ENCODE measurements around the gene UCN2. TPM values are rescaled to one million over a fixed set of nuclear protein-coding genes. Genes with fewer than 3 reads are reported as not detected.

Gene UCN2
- total RNA-seq, 1 experiment from 2014 or later: not detected

DNA sequence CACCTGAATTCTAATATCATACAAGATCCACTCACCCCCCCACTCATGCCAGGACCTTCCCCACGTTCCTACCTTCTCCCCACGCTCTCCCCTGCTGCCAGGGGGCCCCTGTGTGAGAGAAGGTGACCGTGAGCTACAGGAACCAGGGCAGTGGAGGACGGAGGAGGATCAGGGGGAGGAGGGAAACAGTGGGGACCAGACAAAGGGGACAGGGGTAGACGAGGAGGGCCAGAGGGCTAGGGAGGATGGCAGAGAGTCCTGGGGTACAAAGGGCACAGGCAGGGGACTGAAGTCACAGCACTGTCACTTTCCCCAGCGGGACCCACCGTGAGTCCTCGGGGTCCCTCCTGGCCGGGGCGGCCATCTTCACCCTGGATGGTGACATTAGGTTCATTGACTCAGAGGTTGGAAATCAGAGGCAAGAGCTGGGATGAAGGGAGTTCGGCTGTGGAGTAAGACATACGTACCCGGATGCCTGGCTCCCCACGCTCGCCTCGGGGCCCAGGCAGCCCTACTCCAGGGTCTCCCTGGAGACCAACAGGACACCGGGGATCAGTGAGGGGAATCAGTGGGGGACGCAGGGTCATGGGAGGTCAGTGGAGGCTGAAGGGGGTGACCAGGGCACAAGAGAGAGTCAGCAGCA, 6.3 kb upstream of the UCN2 start (continued):
- TF ChIP-seq, protein P1, sequence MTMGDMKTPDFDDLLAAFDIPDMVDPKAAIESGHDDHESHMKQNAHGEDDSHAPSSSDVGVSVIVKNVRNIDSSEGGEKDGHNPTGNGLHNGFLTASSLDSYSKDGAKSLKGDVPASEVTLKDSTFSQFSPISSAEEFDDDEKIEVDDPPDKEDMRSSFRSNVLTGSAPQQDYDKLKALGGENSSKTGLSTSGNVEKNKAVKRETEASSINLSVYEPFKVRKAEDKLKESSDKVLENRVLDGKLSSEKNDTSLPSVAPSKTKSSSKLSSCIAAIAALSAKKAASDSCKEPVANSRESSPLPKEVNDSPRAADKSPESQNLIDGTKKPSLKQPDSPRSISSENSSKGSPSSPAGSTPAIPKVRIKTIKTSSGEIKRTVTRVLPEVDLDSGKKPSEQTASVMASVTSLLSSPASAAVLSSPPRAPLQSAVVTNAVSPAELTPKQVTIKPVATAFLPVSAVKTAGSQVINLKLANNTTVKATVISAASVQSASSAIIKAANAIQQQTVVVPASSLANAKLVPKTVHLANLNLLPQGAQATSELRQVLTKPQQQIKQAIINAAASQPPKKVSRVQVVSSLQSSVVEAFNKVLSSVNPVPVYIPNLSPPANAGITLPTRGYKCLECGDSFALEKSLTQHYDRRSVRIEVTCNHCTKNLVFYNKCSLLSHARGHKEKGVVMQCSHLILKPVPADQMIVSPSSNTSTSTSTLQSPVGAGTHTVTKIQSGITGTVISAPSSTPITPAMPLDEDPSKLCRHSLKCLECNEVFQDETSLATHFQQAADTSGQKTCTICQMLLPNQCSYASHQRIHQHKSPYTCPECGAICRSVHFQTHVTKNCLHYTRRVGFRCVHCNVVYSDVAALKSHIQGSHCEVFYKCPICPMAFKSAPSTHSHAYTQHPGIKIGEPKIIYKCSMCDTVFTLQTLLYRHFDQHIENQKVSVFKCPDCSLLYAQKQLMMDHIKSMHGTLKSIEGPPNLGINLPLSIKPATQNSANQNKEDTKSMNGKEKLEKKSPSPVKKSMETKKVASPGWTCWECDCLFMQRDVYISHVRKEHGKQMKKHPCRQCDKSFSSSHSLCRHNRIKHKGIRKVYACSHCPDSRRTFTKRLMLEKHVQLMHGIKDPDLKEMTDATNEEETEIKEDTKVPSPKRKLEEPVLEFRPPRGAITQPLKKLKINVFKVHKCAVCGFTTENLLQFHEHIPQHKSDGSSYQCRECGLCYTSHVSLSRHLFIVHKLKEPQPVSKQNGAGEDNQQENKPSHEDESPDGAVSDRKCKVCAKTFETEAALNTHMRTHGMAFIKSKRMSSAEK (CRISPR knock-in tag; IDR thresholded peaks at IDR 0.05; ENCODE audit: borderline replicate concordance): no peak
- TF ChIP-seq ATF2 (CRISPR knock-in tag; IDR thresholded peaks at IDR 0.05; ENCODE audit: borderline replicate concordance, low read depth) (no peak), NFE2L1 (CRISPR knock-in tag; IDR thresholded peaks at IDR 0.05) (no peak)

GRCh38 chr3:48569400-48569799, 5.8 kb upstream of the UCN2 start:
- no peaks in the 10 kb centered on the region for H3K36me3 Mint-ChIP-seq
- no peak overlapping the region for H3K4me3 Mint-ChIP-seq
- ChIA-PET CTCF (interaction anchor here (1.4 to 1.8 kb wide), 2 partner anchors 8 to 11 kb away, joined by 3 to 6 read pairs; no protein-coding TSS in a partner anchor), POLR2A (no interaction called here)
- H3K4me1 Mint-ChIP-seq: no peaks in the 10 kb centered on the region
- H3K27ac Mint-ChIP-seq: no peak overlapping the region
- DNase-seq (ENCODE audit: low spot score): no peak
- ATAC-seq: no peak
- no peaks in the 10 kb centered on the region for H3K27me3 Mint-ChIP-seq (ENCODE audit: low read depth)
- no peaks in the 10 kb centered on the region for H3K9me3 Mint-ChIP-seq
- no peak for TF ChIP-seq FOXP4 (CRISPR knock-in tag; IDR thresholded peaks at IDR 0.05)
- TF ChIP-seq, protein P2, sequence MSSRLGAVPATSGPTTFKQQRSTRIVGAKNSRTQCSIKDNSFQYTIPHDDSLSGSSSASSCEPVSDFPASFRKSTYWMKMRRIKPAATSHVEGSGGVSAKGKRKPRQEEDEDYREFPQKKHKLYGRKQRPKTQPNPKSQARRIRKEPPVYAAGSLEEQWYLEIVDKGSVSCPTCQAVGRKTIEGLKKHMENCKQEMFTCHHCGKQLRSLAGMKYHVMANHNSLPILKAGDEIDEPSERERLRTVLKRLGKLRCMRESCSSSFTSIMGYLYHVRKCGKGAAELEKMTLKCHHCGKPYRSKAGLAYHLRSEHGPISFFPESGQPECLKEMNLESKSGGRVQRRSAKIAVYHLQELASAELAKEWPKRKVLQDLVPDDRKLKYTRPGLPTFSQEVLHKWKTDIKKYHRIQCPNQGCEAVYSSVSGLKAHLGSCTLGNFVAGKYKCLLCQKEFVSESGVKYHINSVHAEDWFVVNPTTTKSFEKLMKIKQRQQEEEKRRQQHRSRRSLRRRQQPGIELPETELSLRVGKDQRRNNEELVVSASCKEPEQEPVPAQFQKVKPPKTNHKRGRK (CRISPR knock-in tag; IDR thresholded peaks at IDR 0.05; ENCODE audit: borderline replicate concordance): no peak
- TF ChIP-seq ESRRA (CRISPR knock-in tag; IDR thresholded peaks at IDR 0.05; ENCODE audit: borderline replicate concordance): no peak
- no peak for TF ChIP-seq ZNF317 (CRISPR knock-in tag; IDR thresholded peaks at IDR 0.05; ENCODE audit: borderline replicate concordance, low read depth)
- no peak for TF ChIP-seq RELA (CRISPR knock-in tag; IDR thresholded peaks at IDR 0.05; ENCODE audit: borderline replicate concordance)
- no peak for TF ChIP-seq NR1H2 (CRISPR knock-in tag; IDR thresholded peaks at IDR 0.05)
- TF ChIP-seq SMAD4 (CRISPR knock-in tag; IDR thresholded peaks at IDR 0.05): no peak
- no peak for TF ChIP-seq TP53 (CRISPR knock-in tag; IDR thresholded peaks at IDR 0.05)
- no peak for TF ChIP-seq FOXP1 (CRISPR knock-in tag; IDR thresholded peaks at IDR 0.05; ENCODE audit: borderline replicate concordance)
- no peak for TF ChIP-seq NFATC4 (CRISPR knock-in tag; IDR thresholded peaks at IDR 0.05)
- TF ChIP-seq ZBTB43 (CRISPR knock-in tag; IDR thresholded peaks at IDR 0.05): no peak
- no peak for TF ChIP-seq AR (CRISPR knock-in tag; IDR thresholded peaks at IDR 0.05)
- TF ChIP-seq OVOL2 (CRISPR knock-in tag; IDR thresholded peaks at IDR 0.05; ENCODE audit: borderline replicate concordance): no peak
- TF ChIP-seq, protein P3, sequence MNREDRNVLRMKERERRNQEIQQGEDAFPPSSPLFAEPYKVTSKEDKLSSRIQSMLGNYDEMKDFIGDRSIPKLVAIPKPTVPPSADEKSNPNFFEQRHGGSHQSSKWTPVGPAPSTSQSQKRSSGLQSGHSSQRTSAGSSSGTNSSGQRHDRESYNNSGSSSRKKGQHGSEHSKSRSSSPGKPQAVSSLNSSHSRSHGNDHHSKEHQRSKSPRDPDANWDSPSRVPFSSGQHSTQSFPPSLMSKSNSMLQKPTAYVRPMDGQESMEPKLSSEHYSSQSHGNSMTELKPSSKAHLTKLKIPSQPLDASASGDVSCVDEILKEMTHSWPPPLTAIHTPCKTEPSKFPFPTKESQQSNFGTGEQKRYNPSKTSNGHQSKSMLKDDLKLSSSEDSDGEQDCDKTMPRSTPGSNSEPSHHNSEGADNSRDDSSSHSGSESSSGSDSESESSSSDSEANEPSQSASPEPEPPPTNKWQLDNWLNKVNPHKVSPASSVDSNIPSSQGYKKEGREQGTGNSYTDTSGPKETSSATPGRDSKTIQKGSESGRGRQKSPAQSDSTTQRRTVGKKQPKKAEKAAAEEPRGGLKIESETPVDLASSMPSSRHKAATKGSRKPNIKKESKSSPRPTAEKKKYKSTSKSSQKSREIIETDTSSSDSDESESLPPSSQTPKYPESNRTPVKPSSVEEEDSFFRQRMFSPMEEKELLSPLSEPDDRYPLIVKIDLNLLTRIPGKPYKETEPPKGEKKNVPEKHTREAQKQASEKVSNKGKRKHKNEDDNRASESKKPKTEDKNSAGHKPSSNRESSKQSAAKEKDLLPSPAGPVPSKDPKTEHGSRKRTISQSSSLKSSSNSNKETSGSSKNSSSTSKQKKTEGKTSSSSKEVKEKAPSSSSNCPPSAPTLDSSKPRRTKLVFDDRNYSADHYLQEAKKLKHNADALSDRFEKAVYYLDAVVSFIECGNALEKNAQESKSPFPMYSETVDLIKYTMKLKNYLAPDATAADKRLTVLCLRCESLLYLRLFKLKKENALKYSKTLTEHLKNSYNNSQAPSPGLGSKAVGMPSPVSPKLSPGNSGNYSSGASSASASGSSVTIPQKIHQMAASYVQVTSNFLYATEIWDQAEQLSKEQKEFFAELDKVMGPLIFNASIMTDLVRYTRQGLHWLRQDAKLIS (CRISPR knock-in tag; IDR thresholded peaks at IDR 0.05; ENCODE audit: borderline replicate concordance): no peak
